ENCODE results near the gene MROH7. TPM values are rescaled to one million over a fixed set of nuclear protein-coding genes. Genes with fewer than 3 reads are reported as not detected.

Gene MROH7
- total RNA-seq, 1 donor: 7.3 TPM

DNA sequence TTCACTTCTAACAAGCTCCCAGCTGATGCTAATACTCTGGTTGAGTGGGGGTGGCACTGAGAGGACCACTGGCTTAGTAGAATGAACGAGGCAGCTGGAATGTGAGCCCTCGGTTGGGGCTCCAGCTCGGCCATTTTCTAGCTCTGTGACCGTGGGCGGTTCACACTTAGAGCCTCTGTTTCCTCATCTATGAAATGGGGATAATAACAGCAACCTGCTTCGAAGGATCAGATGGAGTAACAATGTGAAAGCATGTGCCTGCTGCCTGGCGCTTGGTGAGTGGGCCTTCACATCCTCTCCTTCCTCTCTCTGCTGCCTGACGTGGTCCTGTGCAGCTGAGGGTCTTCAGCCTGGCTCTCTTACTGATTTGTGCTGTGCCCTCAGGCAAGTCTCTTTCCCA, 53.2 kb downstream of the MROH7 start:
- no peak for DNase-seq (ENCODE audit: low read depth in 2 of 3, low spot score in 2 of 3)

DNA sequence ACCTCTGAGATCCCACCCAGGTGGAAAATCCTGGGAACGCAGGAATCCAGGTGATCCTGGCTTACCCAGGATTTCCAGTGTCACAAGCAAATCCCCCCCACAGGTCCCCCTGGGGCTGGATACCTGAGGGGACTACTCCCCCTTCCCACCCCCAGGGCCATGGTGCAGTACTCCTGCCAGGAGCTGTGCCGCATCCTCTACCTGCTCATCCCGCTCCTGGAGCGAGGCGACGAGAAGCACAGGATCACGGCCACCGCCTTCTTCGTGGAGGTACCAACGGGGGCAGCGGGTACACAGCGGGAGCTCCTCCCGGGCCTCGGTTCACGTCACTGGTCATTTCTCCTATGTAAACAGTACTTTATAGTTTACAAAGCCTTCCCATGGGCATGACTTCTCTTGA, 53.6 kb downstream of the MROH7 start:
- no peak for DNase-seq (ENCODE audit: low read depth in 2 of 3, low spot score in 2 of 3)

DNA sequence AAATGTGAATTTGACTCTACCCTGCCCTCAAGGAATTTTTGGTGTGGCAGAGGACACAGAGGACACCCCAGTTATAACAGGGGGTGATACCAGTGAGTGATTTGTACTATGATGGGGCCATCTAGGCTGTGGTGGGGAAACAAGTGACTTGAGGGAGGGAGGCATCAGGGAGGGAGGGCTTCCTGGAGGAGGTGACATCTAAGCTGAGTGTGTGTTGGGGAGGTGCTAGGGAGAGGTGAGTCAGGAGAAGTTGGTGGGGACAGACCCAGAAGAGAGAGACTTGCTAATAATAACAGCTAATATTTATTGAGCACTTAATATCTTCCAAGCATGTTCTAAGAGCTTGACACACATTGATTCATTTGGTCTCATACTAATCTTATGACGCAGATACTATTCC, 54.2 kb downstream of the MROH7 start:
- no peak for DNase-seq (ENCODE audit: low read depth in 2 of 3, low spot score in 2 of 3)

DNA sequence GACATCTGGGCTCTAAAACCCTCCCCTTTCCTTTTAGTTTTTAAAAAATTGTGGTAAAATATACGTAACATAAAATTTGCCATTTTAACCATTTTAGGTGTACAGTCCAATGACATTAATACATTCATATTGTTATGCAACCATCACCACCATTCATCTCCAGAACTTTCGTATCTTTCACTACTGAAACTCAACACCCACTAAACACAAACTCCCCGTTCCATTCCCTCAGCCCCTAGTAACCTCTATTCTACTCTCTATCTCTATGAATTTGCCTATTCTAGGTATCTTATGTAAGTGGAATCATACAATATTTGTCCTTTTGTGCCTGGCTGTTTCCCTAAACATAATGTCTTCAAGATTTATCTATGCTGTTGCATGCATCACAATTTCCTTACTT, 54.7 kb downstream of the MROH7 start:
- no peak for DNase-seq (ENCODE audit: low read depth in 2 of 3, low spot score in 2 of 3)

DNA sequence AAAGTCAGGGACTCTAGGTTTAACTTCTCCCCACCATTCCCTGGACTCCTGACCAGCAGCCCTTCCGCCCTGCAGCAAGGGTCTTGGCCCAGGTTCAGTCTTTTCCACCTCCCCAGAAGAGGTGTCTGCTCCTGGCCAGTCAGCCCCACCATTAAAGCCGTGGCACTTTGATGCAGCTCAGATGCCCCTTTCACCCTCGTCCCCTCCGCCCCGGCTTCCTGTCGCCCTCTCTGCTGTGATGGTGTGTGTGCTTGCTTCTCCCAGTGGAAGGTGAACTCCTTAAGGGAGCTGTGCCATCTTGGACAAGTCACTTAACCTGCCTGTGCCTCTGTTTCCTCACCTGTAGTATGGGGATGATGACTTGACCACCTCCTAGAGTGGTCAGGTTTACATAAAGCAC, 56.3 kb downstream of the MROH7 start:
- DNase-seq (ENCODE audit: low read depth in 2 of 3, low spot score in 2 of 3): no peak

DNA sequence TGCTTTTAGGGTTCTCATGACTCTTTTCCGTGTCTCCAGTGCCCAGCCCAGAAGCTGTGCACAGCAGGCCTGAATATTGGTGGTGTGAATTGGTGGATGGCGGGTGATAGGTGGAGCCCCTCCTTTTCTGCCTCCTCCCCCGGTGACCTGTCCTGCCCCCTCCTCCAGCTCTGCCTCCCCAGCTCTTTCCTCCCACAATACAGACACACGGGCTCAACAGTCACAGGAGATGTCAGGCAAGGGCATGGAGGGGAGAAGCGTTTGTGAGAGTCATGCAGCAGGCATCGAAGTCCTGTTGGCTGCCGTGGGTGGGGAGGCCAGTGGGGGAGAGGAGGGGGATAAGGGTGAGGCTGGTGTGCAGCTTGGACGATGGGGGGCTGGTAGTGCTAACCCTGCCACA, 56.8 kb downstream of the MROH7 start:
- DNase-seq (ENCODE audit: low read depth in 2 of 3, low spot score in 2 of 3): no peak

DNA sequence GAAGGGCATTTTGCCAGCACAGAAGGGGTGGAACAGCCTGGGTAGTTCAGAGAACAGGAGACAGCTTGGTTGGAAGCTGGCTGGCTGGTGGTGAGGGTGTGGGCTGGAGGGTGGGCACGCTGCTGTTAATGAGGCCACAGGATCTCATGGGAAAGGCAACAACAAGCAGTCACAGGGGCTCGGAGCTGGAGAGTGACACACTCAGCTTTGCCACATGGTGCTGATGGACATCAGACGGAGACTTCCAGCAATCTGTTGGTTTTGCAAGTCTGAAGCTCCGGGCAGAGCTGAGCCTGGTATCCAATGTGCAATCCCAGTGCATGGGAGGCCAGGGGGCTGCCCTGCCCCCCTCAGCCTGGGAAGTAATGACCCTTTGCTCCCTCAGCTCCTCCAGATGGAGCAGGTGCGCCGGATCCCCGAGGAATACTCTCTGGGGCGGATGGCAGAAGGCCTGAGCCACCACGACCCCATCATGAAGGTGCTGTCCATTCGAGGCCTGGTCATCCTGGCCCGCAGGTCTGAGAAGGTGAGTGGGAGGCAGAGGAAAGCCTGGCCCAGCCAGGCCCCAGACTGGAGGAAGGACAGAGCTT, 58.4 kb downstream of the MROH7 start:
- no peak for DNase-seq (ENCODE audit: low read depth in 2 of 3, low spot score in 2 of 3)

DNA sequence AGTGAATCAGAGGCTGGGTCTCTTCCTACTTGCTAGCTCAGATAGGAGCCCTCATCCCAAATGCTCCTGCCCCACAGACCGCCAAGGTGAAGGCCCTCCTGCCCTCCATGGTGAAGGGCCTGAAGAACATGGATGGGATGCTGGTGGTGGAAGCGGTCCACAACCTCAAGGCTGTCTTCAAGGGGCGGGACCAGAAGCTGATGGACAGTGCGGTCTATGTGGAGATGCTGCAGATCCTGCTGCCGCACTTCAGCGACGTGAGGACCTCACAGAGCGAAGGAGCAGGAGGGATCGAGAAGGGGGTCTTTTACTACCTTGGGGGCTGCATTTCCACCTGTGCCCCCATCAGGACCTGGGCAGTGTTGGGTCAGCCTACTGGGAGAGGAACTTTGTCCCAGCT, 59.5 kb downstream of the MROH7 start:
- DNase-seq (ENCODE audit: low read depth in 2 of 3, low spot score in 2 of 3): no peak

DNA sequence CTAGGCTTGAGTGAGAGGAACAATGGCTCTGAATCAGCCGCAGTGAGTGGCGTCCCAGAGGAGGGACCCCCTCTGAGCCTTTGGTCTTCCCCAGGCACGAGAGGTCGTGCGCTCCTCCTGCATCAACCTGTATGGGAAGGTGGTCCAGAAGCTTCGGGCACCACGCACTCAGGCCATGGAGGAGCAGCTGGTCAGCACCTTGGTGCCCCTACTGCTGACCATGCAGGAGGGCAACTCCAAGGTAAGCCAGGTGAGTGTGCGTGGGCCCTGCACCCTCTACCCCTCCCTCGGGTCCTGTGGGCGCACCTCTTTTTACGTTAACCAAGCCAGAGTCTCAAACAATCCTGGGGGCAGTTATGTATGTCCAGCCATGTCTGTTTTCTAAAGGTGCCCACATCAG, 60.4 kb downstream of the MROH7 start:
- no peak for DNase-seq (ENCODE audit: low read depth in 2 of 3, low spot score in 2 of 3)

DNA sequence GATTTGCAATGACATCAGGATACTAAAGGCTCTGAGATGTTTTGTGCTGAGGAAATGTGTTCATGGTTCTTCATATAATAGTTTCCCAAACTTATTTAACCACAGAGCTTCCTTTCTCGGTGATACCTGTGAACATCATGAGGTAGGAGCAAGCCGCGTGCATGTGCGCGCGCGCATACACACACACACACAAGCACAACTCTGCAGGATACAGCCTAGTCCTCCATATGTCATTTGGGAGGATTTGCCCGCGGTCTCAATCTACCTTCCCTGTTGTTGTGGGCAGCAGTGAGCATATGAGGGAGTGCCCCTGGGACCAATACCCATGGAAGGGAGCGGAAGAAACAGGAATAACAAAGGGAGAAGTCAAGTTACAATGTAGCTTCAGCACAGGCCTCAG, 61.9 kb downstream of the MROH7 start:
- no peak for DNase-seq (ENCODE audit: low read depth in 2 of 3, low spot score in 2 of 3)

DNA sequence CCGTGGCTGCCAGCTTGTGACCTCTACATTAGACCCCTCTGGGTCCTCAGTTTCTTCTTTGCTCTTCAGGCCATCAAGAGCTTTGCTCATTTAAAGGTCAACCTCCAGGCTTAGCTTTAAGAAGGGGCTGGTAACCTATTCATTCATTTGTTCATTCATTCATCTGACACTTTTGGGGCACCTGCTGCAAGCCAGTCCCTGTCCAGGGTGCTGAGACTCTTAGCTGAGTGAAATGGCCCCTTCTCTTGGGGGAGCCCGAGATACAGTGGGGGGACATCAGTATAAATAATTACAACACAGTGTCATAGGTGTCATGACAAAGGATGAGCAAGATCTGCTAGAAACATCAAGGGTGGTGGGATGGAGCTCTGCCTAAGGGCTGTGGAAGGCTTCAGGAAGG, 63.6 kb downstream of the MROH7 start:
- DNase-seq (ENCODE audit: low read depth in 2 of 3, low spot score in 2 of 3): no peak

DNA sequence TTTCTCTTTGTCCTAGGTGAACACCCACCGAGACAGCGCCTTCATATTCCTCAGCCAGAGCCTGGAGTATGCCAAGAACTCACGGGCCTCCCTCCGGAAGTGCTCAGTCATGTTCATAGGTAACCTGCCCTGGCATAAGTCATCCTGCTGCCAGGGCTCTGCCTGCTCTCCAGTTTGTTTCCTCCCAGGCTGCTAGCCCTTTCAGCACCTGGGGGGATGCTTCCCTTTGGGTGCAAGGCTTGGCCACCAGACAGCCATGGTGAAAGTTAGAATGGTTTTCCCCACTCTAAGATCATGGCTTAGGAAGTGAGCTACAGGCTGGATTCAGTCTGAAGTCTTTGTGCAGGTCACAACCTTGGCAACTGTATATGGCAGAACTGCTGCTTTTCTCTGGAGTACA, 64.8 kb downstream of the MROH7 start:
- DNase-seq (ENCODE audit: low read depth in 2 of 3, low spot score in 2 of 3): no peak

DNA sequence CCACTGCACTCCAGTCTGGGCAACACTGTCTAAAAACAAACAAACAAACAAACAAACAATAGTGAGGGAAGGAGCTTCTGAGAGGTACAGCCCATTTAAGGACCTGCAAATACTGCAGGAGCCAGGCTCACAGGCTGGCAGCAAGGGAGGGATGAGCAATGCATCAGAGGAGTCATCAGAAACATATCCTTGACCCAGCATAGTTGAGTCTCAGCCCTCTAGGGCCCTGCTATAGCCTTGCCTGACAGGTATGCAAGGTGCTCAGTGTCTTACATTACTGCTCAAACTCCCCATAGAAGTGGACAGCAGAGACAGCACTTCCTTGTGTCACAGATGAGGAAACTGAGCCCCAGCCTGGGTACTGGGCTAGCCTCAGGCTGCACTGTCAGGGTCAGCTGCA, 66.8 kb downstream of the MROH7 start:
- no peak for DNase-seq (ENCODE audit: low read depth in 2 of 3, low spot score in 2 of 3)

DNA sequence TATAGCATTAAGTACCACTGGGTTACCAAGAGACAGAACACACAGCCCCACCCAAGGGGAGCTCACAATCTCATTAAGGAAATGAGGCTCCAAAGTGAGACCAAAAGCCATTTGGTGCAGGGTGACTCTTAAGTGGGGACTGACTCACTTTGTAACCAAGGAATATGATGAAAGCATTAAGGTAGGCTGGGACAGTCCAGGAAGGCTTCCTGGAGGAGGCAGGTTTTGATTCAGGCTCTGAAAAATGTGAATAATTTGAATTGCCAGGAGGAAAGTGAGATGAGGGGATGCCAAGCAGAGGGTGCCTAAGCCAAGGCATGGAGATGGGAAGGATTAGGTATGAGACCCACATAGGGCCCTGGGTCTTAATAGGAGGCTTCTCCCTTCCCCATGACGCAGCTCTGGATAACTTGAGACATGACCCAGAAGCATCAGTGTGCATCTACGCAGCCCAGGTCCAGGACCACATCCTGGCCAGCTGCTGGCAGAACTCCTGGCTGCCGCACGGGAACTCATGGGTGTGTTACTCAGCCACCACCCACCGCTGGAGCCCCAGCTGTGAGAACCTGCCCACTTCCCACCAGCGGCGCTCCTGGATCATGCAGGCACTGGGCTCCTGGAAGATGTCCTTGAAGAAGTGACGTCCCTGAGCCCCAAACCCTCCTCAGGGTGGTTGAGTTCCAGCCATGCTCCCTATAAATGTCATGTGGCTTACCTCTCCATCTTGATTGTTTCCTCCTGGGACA, 68.1 kb downstream of the MROH7 start:
- no peak for DNase-seq (ENCODE audit: low read depth in 2 of 3, low spot score in 2 of 3)

DNA sequence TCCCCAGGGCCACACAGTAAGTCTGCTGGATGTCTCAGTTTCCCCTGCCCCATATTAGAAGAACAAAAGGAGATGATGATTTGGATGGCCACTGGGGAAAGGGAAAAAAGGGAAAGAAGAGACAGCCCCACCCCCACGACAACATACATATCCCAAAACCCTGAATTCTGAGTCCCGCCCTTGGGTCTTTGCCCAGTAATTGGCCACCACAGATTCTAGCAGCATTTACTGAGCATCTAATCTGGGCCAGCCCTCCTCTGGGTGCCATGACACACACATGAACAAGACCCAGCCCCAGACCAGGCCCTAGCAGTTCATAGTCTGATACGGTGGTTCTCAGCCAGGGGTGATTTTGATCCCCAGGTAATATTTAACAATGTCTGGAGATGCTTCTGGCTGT, 68.8 kb downstream of the MROH7 start:
- no peak for DNase-seq (ENCODE audit: low read depth in 2 of 3, low spot score in 2 of 3)

DNA sequence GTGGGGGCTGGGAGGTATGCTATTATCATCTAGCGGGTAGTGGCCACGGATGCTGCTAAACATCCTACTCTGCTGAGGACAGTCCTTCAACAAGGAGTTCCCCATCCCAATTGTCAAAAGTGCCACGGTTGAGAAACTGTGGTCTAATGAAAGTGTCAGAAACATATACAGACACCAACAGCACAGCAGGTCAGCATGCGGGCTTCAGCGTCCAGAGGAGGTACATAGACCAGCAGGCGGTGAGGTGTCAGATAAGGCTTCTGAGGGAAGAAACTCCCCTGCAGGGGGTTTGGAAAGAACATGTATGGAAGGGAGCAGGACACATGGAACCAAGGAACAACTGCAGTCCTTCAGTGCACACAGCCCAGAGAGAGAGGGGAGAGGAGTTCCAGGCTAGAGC, 69.3 kb downstream of the MROH7 start:
- DNase-seq (ENCODE audit: low read depth in 2 of 3, low spot score in 2 of 3): no peak

DNA sequence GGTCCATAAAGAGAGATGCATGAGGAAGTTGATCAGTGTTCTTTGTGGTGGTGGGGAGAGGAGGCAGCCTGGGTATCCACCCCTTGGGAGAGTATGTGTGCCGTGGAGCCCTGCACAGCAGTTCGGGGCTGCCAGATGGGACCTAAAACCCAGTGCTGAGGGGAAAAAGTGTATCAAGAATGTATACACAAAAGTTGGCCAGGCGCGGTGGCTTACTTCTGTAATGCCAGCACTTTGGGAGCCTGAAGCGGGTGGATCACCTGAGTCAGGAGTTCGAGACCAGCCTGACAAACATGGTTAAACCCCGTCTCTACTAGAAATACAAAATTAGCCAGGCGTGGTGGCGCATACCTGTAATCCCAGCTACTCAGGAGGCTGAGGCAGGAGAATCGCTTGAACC, 70.0 kb downstream of the MROH7 start:
- no peak for DNase-seq (ENCODE audit: low read depth in 2 of 3, low spot score in 2 of 3)

DNA sequence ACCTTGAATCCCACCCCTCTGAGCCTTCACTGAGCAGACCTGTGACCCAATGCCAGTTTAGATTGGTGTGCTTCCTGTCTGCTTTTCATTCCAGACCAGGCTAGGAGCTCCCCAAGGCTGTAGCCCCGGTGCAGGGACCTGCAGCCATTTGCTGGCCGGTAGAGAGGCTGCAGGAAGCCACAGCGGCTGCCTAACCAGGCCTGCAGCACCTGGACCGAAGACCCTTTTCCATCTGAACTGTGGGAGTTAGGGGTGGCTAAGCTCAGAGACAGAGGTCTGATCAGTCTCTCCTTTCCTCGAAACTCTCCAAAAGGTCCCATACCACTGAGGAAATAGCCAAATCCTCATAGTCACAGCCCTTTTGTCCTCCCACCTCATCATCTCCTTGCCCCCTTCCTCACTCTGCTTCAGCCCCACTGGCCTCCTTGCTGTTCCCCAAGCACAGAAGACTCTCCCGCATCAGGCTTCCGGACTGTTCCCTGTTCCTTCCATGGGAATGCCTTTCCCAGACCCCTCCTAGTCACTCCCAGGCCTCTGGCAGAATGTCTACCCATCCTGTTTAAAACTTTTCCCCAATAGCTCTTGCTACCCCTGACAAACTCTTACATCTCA, 73.4 kb downstream of the MROH7 start:
- no peak for DNase-seq (ENCODE audit: low read depth in 2 of 3, low spot score in 2 of 3)

DNA sequence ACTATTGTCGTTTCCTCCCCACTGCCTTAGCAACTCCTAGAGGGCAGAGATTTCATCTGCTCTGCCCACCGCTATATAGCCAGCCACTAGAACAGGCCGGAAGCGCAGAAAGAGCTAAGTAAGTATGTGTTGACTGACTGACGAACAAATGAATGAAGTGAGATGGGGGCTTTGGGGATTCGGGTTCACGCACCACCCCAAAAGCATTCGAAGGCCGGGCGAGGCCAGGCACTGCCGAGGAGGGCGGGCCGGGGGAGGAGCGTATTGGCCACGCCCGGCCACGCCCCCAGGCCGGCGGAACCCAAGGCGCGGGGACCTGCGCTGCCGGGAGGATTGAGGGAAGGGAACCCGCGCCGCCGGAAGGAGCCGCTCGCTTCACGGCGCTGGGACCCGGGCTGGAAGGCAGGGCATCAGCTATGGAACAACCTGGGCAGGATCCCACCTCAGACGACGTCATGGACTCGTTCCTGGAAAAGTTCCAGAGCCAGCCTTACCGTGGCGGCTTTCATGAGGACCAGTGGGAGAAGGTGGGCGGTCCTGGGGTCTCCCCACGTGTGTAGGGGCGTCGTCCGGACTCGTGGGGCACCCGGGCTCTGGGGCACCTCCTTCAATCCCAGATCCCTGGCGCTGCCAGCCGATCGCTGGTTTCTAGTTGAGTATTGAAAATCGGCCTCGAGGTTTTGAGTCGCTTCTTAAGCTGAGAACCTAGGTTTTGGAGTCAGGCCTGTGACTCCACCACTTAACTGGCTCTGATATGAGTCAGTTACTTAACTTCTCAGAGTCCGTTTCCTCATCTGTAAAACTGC, 74.1 kb downstream of the MROH7 start, which contains the start of gene TTC4:
Gene TTC4, plus strand, starts transcription at position 369 of the 806 bp plus-strand sequence. Its CDS starts 48 bp downstream, at position 417.
- DNase-seq (ENCODE audit: low read depth in 2 of 3, low spot score in 2 of 3): peak; percentile 69 to 84 (median 81)

DNA sequence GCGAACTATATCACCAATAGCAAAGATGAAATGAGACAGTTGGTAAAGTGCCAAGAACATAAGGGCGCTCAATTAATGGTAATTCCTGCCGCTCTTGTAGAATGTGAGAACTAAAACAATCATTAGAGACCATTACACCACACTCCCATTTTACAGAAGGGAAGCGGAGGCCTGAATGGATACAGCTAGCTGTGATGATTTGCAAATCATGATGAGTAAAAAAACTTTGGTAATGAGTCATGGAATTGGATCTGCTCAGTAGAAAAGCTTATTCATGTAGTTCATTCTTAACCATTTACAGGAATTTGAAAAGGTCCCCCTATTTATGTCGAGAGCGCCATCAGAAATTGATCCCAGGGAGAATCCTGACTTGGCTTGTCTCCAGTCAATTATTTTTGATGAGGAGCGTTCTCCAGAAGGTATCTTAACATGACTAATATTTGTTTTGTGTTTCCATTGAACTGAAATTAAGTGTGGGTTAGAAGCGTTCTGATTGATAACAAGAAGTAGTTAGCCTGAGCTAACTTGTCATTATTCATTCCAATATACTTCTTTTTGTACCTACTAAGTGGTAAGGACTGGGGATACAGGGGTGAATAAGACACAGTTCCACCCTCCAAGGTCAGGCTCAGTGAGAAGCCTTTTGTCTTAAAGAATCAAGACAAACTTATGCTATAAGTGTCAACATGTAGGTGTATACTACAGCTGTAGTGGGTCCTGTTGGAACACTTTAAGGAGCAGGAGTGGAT, 74.9 kb downstream of the MROH7 start:
- no peak for DNase-seq (ENCODE audit: low read depth in 2 of 3, low spot score in 2 of 3)

DNA sequence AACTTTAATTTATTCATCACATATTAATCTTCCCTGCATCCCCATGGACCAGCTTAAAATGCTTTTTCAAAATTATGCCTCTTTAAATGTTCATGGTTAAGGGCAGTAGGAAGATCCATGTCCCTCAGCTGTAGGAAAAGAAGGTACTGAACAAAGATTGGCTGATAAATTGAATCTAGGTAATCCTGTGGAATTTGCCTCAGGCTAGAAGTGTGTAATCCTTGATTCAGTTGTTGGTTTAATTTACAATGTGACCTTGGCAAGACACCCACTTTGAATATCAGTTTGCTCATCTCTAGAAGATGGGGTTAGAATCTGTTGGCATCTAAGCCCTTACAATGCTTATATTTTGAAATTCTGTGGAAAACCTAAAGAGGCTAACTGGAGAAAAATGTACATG, 80.1 kb downstream of the MROH7 start:
- no peak for DNase-seq (ENCODE audit: low read depth in 2 of 3, low spot score in 2 of 3)
